ENCODE measurements around the gene CDH4.

DNA sequence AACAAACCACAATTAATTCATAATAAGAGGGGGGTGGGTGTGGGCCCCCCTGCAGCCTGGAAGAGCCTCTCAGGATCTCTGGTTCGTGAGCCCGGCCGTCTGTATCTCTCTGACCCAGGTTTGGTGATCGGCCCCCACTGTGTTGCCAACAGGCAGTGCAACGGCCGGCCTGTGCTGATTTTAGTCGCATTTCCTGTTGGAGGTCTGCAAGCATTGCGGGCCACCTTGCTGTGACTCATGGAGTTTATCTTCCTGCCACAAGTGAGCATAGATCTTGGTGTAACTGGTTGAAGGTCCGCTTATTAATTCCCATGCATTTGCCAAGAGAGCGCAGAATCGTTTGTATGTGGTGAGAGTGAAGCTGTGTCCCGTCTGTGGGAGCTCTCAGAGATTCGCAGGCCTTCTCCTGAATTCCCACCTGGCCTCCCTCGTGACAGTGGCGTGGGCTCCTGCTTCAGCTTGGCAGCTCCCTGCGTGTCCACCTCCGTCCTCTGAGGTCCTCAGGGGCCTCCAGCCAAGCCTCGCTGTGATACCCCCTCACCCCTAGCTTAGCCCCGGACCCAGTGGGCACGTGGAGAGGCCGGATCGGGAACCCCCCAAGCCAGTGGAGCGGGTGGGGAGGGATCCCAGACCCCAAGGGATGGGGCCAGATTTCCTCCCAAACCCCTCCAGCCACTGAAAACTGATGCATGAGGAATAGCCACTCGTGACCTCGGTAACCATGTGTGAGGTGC is 269.8 kb downstream of the CDH4 start:
- TF ChIP-seq, protein P1, sequence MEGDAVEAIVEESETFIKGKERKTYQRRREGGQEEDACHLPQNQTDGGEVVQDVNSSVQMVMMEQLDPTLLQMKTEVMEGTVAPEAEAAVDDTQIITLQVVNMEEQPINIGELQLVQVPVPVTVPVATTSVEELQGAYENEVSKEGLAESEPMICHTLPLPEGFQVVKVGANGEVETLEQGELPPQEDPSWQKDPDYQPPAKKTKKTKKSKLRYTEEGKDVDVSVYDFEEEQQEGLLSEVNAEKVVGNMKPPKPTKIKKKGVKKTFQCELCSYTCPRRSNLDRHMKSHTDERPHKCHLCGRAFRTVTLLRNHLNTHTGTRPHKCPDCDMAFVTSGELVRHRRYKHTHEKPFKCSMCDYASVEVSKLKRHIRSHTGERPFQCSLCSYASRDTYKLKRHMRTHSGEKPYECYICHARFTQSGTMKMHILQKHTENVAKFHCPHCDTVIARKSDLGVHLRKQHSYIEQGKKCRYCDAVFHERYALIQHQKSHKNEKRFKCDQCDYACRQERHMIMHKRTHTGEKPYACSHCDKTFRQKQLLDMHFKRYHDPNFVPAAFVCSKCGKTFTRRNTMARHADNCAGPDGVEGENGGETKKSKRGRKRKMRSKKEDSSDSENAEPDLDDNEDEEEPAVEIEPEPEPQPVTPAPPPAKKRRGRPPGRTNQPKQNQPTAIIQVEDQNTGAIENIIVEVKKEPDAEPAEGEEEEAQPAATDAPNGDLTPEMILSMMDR (IDR thresholded peaks at IDR 0.05): no peak
- TF ChIP-seq ZFX (IDR thresholded peaks at IDR 0.05; ENCODE audit: borderline replicate concordance): no peak
